HepG2 (cell line): ENCODE data around the gene ARFIP1. TPM values are rescaled to one million over a fixed set of nuclear protein-coding genes. Genes with fewer than 3 reads are reported as not detected.

Experiments
- ADNP ChIP-seq: sonication (generic); formaldehyde crosslinking; IDR thresholded peaks from 2 replicates; pipeline ENCODE4 v1.4.0; 2020; ENCODE audit warnings: missing genetic modification reagents
- CAMTA2 ChIP-seq: sonication (generic); formaldehyde crosslinking; IDR thresholded peaks from 2 replicates; pipeline ENCODE4 v1.4.0; 2020; ENCODE audit warnings: mild to moderate bottlenecking, missing genetic modification reagents, borderline replicate concordance
- FOXK1 ChIP-seq: sonication (generic); formaldehyde crosslinking; IDR thresholded peaks from 2 replicates; pipeline ENCODE4 v1.4.0; 2020; ENCODE audit warnings: low read depth, missing genetic modification reagents, borderline replicate concordance
- HNF1B ChIP-seq: sonication (generic); formaldehyde crosslinking; IDR thresholded peaks from 2 replicates; pipeline ENCODE4 v1.5.1; 2020; ENCODE audit warnings: mild to moderate bottlenecking, moderate library complexity, missing genetic modification reagents
- NFYB ChIP-seq: sonication (generic); formaldehyde crosslinking; IDR thresholded peaks from 2 replicates; pipeline ENCODE4 v1.4.0; 2020; ENCODE audit warnings: missing genetic modification reagents
- PRDM15 ChIP-seq: sonication (generic); formaldehyde crosslinking; IDR thresholded peaks from 2 replicates; pipeline ENCODE4 v1.4.0; 2020; ENCODE audit warnings: missing genetic modification reagents
- REPIN1 ChIP-seq: sonication (generic); formaldehyde crosslinking; IDR thresholded peaks from 2 replicates; pipeline ENCODE4 v1.8.0; 2022; ENCODE audit warnings: missing genetic modification reagents, low read depth, mild to moderate bottlenecking, borderline replicate concordance
- RFXANK ChIP-seq: IDR thresholded peaks from 2 replicates; pipeline ENCODE4 v1.6.1; 2016
- SSRP1 ChIP-seq: IDR thresholded peaks from 2 replicates; pipeline ENCODE4 v1.6.1; 2016; ENCODE audit warnings: control low read depth
- STAT5B ChIP-seq: sonication (generic); formaldehyde crosslinking; IDR thresholded peaks from 2 replicates; pipeline ENCODE4 v1.4.0; 2020; ENCODE audit warnings: missing genetic modification reagents
- THAP9 ChIP-seq: sonication (generic); formaldehyde crosslinking; IDR thresholded peaks from 2 replicates; pipeline ENCODE4; 2020; ENCODE audit warnings: missing genetic modification reagents, mild to moderate bottlenecking, borderline replicate concordance
- ZBTB4 ChIP-seq: sonication (generic); formaldehyde crosslinking; IDR thresholded peaks from 2 replicates; pipeline ENCODE4 v1.4.0; 2020; ENCODE audit warnings: missing genetic modification reagents, mild to moderate bottlenecking, borderline replicate concordance
- ZKSCAN8 ChIP-seq: IDR thresholded peaks from 2 replicates; pipeline ENCODE4 v1.6.1; 2016; ENCODE audit warnings: borderline replicate concordance, missing genetic modification reagents, missing compliant biosample characterization
- ZNF30 ChIP-seq: sonication (generic); formaldehyde crosslinking; IDR thresholded peaks from 2 replicates; pipeline ENCODE4 v1.5.0; 2020; ENCODE audit warnings: mild to moderate bottlenecking, missing genetic modification reagents
- ZNF362 ChIP-seq: sonication (generic); formaldehyde crosslinking; IDR thresholded peaks from 2 replicates; pipeline ENCODE4 v1.4.0; 2020; ENCODE audit warnings: missing genetic modification reagents, mild to moderate bottlenecking, borderline replicate concordance
- polyA plus RNA-seq, 8 experiments: library from polyadenylated mRNA; depleted of rRNA in 3 of 8; stranded (reverse) in 7 of 8; unstranded in 1 of 8; fragments of >200 nt; fragmentation: Illumina TruSeq in 4 of 8; extraction: Trizol in 4 of 8; gene quantifications; 2 replicates each; pipeline versions ENCODE4 v1.2.1 to v1.2.3, GENCODE V29; 2011 to 2016; ENCODE audit warnings: low read depth in 4 of 8, missing spikeins in 1 of 8, mixed read lengths in 1 of 8; ENCODE audit not compliant: insufficient read depth in 1 of 8
- total RNA-seq, 5 experiments: library from RNA; depleted of rRNA; stranded (reverse); fragments of >200 nt; fragmentation: Illumina TruSeq; extraction: Trizol; gene quantifications; 2 replicates each; pipeline ENCODE4 v1.2.3, GENCODE V29; 2016; ENCODE audit warnings: low read depth in 1 of 5

ARFIP1 gene
- total and polyA plus RNA-seq, 2 of the 13 experiments (the other 11 are each of a cell fraction or from before 2014, with no cell fraction given): 9.9 to 27.7 TPM

GRCh38 chr4:152779513-152780266, at the start of gene ARFIP1, which contains the start of gene TIGD4 (continued):
- TF ChIP-seq RFXANK (CRISPR knock-in tag) (peak; percentile 29; the same call in 1 of the 2 replicates), ZKSCAN8 (CRISPR knock-in tag) (peak; percentile 30; the same call in 1 of the 2 replicates), THAP9 (peak; percentile 74), PRDM15 (CRISPR knock-in tag) (no peak), ADNP (CRISPR knock-in tag) (no peak), HNF1B (CRISPR knock-in tag) (peak; percentile 89), CAMTA2 (CRISPR knock-in tag) (no peak), ZNF362 (peak; percentile 53; the same call in 1 of the 2 replicates), ZBTB4 (CRISPR knock-in tag) (peak; percentile 57; the same call in 1 of the 2 replicates), FOXK1 (CRISPR knock-in tag) (peak; percentile 66; the same call in 1 of the 2 replicates), REPIN1 (CRISPR knock-in tag) (peak; percentile 74; the same call in 1 of the 2 replicates), ZNF30 (CRISPR knock-in tag) (no peak), STAT5B (CRISPR knock-in tag) (no peak), NFYB (CRISPR knock-in tag) (peak; percentile 63), SSRP1 (CRISPR knock-in tag) (no peak)
